CD8-positive, alpha-beta memory T cell (primary cell): ENCODE results near the gene MYO19. TPM values are rescaled to one million over a fixed set of nuclear protein-coding genes. Genes with fewer than 3 reads are reported as not detected.
A peak's percentile ranks its signal among the peaks of the same experiment; 100 is the strongest.

ENCODE experiments used
- CTCF ChIA-PET: fragments of 350-600 bp; sonication (Branson Sonifier 250); formaldehyde crosslinking; loops from one replicate; lab custom pipeline; 2021; ENCODE audit warnings: antibody characterized with exemption; lab: Charles Lee
- POLR2A ChIA-PET: fragments of 350-600 bp; sonication (Branson Sonifier 250); formaldehyde crosslinking; loops from one replicate; lab custom pipeline; 2021; ENCODE audit warnings: antibody characterized with exemption; lab: Charles Lee
- DNase-seq, 5 donors: peaks; one replicate each; pipeline versions ENCODE4 v3.0.0 to v3.0.0-alpha.2; 2020 to 2022; ENCODE audit warnings: mixed read lengths in 1 of 5
- H3K27ac ChIP-seq: one replicate; pipeline ENCODE4 v1.7.0; 2013; ENCODE audit warnings: low read depth, mild to moderate bottlenecking, low read length, moderate library complexity
- H3K27me3 ChIP-seq: 2 replicates; pipeline ENCODE4 v1.7.0; 2013; ENCODE audit warnings: low read length, mild to moderate bottlenecking; ENCODE audit not compliant: insufficient read depth, poor library complexity, severe bottlenecking
- H3K36me3 ChIP-seq: 2 replicates; pipeline ENCODE4 v1.7.0; 2013; ENCODE audit warnings: mild to moderate bottlenecking, low read length, moderate library complexity; ENCODE audit not compliant: insufficient read depth
- H3K4me1 ChIP-seq: 2 replicates; pipeline ENCODE4 v1.7.0; 2013; ENCODE audit warnings: mild to moderate bottlenecking, low read length, moderate library complexity; ENCODE audit not compliant: insufficient read depth
- H3K4me3 ChIP-seq: 2 replicates; pipeline ENCODE4 v1.7.0; 2013; ENCODE audit warnings: mild to moderate bottlenecking, low read length
- H3K9me3 ChIP-seq: 2 replicates; pipeline ENCODE4 v1.7.0; 2013; ENCODE audit warnings: mild to moderate bottlenecking, low read length
- H3K27ac Mint-ChIP-seq, 8 donors: one replicate each; pipeline ENCODE4 v1.8.0; 2020 to 2021; ENCODE audit warnings: mixed read lengths in 8 of 8, mild to moderate bottlenecking in 6 of 8, inconsistent platforms in 3 of 8, moderate library complexity in 3 of 8
- H3K27me3 Mint-ChIP-seq, 2 donors: one replicate each; pipeline ENCODE4 v1.8.0; 2020 to 2021; ENCODE audit warnings: mixed read lengths in 2 of 2, mild to moderate bottlenecking in 1 of 2, moderate library complexity in 1 of 2
- H3K36me3 Mint-ChIP-seq, 3 donors: one replicate each; pipeline ENCODE4 v1.8.0; 2020 to 2021; ENCODE audit warnings: mixed read lengths in 3 of 3, inconsistent platforms in 1 of 3, mild to moderate bottlenecking in 1 of 3
- H3K4me1 Mint-ChIP-seq, 3 donors: one replicate each; pipeline ENCODE4 v1.8.0; 2020 to 2021; ENCODE audit warnings: mixed read lengths in 3 of 3, inconsistent platforms in 1 of 3, mild to moderate bottlenecking in 1 of 3
- H3K4me3 Mint-ChIP-seq, 7 donors: one replicate each; pipeline ENCODE4 v1.8.0; 2020 to 2021; ENCODE audit warnings: mixed read lengths in 7 of 7, mild to moderate bottlenecking in 6 of 7, moderate library complexity in 4 of 7, inconsistent platforms in 2 of 7
- H3K9me3 Mint-ChIP-seq, 5 donors: one replicate each; pipeline ENCODE4 v1.8.0; 2020 to 2022; ENCODE audit warnings: mixed read lengths in 5 of 5, mild to moderate bottlenecking in 3 of 5, moderate library complexity in 2 of 5, inconsistent platforms in 1 of 5
- polyA plus RNA-seq: library from polyadenylated mRNA; unstranded; fragments of 300-500 nt; fragmentation: Illumina TruSeq; gene quantifications from one replicate; pipeline ENCODE4 v1.2.3, GENCODE V29; 2021
- total RNA-seq, 2 experiments: library from RNA; stranded (reverse); gene quantifications; one replicate each; pipeline ENCODE4 v1.2.3, GENCODE V29; 2021

MYO19 gene
- total and polyA plus RNA-seq, 3 experiments from 2014 or later: 5.0 to 138 (median 133) TPM

DNA sequence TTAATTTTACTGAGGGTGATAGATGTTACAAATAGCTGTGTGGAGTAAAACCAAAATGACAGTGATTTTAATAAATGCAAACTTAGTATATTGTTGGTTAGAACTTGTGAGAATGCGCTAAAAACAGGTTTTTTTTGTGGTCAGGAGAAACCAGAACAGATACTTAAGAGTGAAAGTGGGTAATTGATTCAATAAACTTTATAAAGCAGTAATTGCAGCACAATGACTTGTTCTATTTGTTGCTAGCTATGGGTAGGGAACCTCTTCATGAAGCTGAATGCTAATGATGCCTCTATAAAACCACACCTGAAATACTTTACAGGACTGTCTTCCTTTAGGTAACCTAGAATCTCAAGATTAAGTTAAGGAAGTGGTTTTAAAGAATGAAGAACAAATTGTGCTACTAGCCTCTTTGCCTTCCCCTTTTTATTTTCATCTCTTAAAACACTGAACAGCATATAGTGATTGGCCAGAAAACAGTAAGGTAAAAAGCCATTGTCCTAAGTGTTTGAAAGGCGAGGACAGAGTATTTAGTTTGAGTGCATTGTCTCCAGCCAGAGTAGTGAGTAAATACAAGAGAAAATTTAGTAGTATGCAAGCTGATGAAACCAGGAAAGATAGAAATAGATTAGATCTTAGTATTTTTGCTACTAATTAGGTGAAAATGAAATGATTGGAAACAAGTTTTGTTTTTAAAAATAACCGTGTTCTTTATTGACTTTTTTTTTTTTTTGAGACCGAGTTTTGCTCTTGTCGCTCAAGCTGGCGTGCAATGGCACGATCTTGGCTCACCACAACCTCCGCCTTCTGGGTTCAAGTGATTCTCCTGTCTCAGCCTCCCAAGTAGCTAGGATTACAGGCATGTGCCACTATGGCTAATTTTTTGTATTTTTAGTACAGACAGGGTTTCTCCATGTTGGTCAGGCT lies 16.1 kb upstream of the MYO19 start:
- Mint-ChIP-seq H3K4me3 (peak overlapping the region; percentile 41 to 78 (median 61)), H3K27ac (peak overlapping the region in 7 of 8 donors; percentile 13 to 99 (median 79)), H3K9me3 (no peaks in the 10 kb centered on the region), H3K27me3 (peaks cover 0 to 2% of the 10 kb centered on the region in 2 donors), H3K36me3 (peaks cover 0 to 44% (median 5%) of the 10 kb centered on the region in 3 donors), H3K4me1 (peaks cover 59 to 87% (median 80%) of the 10 kb centered on the region in 3 donors)
- H3K27me3 ChIP-seq: no peaks in the 10 kb centered on the region
- no peak overlapping the region for H3K4me3 ChIP-seq
- POLR2A ChIA-PET: interaction anchor here (0.6 to 0.7 kb wide), 2 partner anchors 15 to 1038 kb away, joined by 3 read pairs; no protein-coding TSS in a partner anchor
- peak in 2 of 5 donors; percentile 36 to 59 for DNase-seq
- CTCF ChIA-PET: interaction anchor here (0.8 to 2.2 kb wide), 2 partner anchors 52 to 1564 kb away, joined by 3 to 5 read pairs; no protein-coding TSS in a partner anchor
- peaks cover 8% of the 10 kb centered on the region for H3K36me3 ChIP-seq
- H3K9me3 ChIP-seq: no peaks in the 10 kb centered on the region
- H3K27ac ChIP-seq: no peak overlapping the region
- peaks cover 82% of the 10 kb centered on the region for H3K4me1 ChIP-seq

DNA sequence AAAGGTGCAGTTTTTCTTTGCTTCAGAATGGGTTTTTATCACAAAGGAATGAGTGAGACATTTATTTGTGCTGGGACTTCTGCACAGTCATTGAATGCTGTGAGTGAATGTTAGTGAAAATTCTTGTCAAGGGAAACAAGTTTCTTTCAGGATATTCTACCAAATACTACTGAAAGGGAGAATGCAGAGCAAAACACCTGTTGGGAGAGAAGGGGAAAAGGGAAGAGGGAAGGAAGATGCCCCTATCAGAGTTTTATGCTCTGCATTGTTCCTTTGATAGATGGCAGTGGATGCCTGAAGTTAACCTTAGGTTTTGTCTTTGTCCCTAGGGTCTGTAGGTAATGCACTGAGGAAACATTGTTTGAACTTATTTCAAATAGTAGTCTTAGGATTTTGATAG lies 13.1 kb upstream of the MYO19 start:
- no peak overlapping the region for H3K4me3 ChIP-seq
- Mint-ChIP-seq H3K27me3 (peaks cover 0 to 4% of the 10 kb centered on the region in 2 donors), H3K36me3 (peaks cover 0 to 41% (median 0%) of the 10 kb centered on the region in 3 donors), H3K9me3 (no peaks in the 10 kb centered on the region), H3K4me1 (peaks cover 49 to 71% (median 69%) of the 10 kb centered on the region in 3 donors), H3K4me3 (peak overlapping the region; percentile 33 to 85 (median 56)), H3K27ac (peak overlapping the region; percentile 24 to 99 (median 86))
- no peaks in the 10 kb centered on the region for H3K36me3 ChIP-seq
- no peak for DNase-seq
- no peaks in the 10 kb centered on the region for H3K27me3 ChIP-seq
- POLR2A ChIA-PET: no interaction called here
- CTCF ChIA-PET: no interaction called here
- no peaks in the 10 kb centered on the region for H3K9me3 ChIP-seq
- H3K27ac ChIP-seq: no peak overlapping the region
- H3K4me1 ChIP-seq: peaks cover 64% of the 10 kb centered on the region

GRCh38 chr17:36546418-36547093 lies 11.9 kb upstream of the MYO19 start:
- H3K4me3 ChIP-seq: peak overlapping the region; percentile 93
- Mint-ChIP-seq H3K27me3 (peaks cover 0 to 4% of the 10 kb centered on the region in 2 donors), H3K27ac (peak overlapping the region; percentile 89 to 99 (median 96)), H3K4me1 (peaks cover 42 to 63% (median 58%) of the 10 kb centered on the region in 3 donors), H3K4me3 (peak overlapping the region; percentile 89 to 97 (median 92)), H3K36me3 (peaks cover 0 to 38% (median 0%) of the 10 kb centered on the region in 3 donors), H3K9me3 (no peaks in the 10 kb centered on the region)
- ChIA-PET CTCF (interaction anchor here (1.6 to 3.6 kb wide), 3 partner anchors 12 to 56 kb away, joined by 9 to 24 read pairs (median 11); partner anchors contain the start of genes MRM1, MYO19 and PIGW), POLR2A (interaction anchor here (0.6 to 3.8 kb wide), 3 partner anchors 11 to 1047 kb away, joined by 4 to 56 read pairs (median 5); partner anchors contain the start of genes MYO19 and PIGW)
- H3K9me3 ChIP-seq: no peaks in the 10 kb centered on the region
- H3K27me3 ChIP-seq: no peaks in the 10 kb centered on the region
- peaks cover 53% of the 10 kb centered on the region for H3K4me1 ChIP-seq
- no peaks in the 10 kb centered on the region for H3K36me3 ChIP-seq
- peak overlapping the region; percentile 78 for H3K27ac ChIP-seq
- DNase-seq: no peak

DNA sequence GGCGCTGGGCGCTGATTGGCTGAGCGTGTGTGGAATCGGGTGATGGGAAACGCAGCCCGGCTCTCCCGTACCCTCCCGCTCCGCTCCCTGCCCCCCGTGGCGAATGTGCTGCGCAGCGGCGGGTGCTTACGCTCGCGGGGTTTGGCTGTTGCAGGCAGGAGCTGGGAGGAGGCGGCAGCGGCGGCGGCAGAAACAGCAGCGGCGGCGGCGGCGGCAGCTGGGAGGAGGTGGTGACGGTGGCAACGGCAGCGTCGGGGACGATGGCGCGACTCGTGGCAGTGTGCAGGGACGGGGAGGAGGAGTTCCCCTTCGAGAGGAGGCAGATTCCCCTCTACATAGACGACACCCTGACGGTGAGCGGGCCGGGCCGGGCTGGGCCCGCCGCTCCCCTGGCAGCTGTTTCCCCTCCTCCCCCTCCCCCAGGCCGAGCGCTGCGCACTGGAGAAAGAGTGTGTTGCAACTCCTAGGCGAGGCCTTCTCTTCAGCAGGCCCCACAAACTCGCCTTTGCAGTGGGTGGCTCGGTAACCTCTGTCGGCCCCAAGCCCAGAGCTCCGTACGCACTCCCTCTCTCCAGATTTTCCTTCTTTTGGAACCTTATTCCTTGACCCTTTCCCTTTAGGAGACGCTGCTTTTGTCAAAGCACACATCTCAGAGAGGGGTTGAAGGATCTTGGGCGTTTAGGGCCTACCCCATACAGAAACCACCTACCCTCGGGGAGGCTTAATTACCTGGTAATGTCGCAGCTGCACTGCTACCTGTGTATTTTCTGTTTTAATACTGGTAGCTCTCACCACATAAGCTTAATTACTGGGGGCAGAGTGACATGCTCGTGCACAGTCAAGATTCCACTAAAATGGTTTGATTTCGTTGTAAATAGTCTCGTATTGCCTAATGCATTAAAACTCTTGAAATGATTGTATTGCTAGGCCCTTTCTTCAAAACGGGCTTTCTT lies 11.1 kb upstream of the MYO19 start:
- H3K4me1 ChIP-seq: peaks cover 45% of the 10 kb centered on the region
- peak overlapping the region; percentile 78 for H3K27ac ChIP-seq
- CTCF ChIA-PET: interaction anchor here (1.0 to 3.6 kb wide), 4 partner anchors 9 to 57 kb away, joined by 3 to 24 read pairs (median 10); partner anchors contain the start of genes MRM1, MYO19 and PIGW
- peak; percentile 96 to 99 (median 97) for DNase-seq
- Mint-ChIP-seq H3K36me3 (peaks cover 0 to 36% (median 0%) of the 10 kb centered on the region in 3 donors), H3K27ac (peak overlapping the region; percentile 89 to 99 (median 96)), H3K9me3 (no peaks in the 10 kb centered on the region), H3K4me1 (peaks cover 39 to 58% (median 53%) of the 10 kb centered on the region in 3 donors), H3K27me3 (peaks cover 0 to 4% of the 10 kb centered on the region in 2 donors), H3K4me3 (peak overlapping the region; percentile 89 to 97 (median 92))
- POLR2A ChIA-PET: interaction anchor here (0.5 to 3.8 kb wide), 11 partner anchors 9 to 1585 kb away, joined by 3 to 56 read pairs (median 4); partner anchors contain the start of genes CCT6B, MRM1, MYO19 and PIGW
- peak overlapping the region; percentile 93 for H3K4me3 ChIP-seq
- no peaks in the 10 kb centered on the region for H3K27me3 ChIP-seq
- H3K36me3 ChIP-seq: no peaks in the 10 kb centered on the region
- no peaks in the 10 kb centered on the region for H3K9me3 ChIP-seq

- no peaks in the 10 kb centered on the region for H3K9me3 ChIP-seq
- ChIA-PET CTCF (interaction anchor here (1.0 to 3.6 kb wide), 4 partner anchors 8 to 57 kb away, joined by 3 to 24 read pairs (median 10); partner anchors contain the start of genes MRM1, MYO19 and PIGW), POLR2A (interaction anchor here (0.5 to 3.8 kb wide), 9 partner anchors 9 to 1584 kb away, joined by 3 to 56 read pairs (median 4); partner anchors contain the start of genes CCT6B, MRM1, MYO19 and PIGW)
- Mint-ChIP-seq H3K4me1 (peaks cover 34 to 52% (median 46%) of the 10 kb centered on the region in 3 donors), H3K27ac (peak overlapping the region; percentile 94 to 99 (median 99)), H3K4me3 (peak overlapping the region; percentile 89 to 97 (median 92)), H3K27me3 (peaks cover 0 to 2% of the 10 kb centered on the region in 2 donors), H3K36me3 (peaks cover 0 to 31% (median 2%) of the 10 kb centered on the region in 3 donors), H3K9me3 (no peaks in the 10 kb centered on the region)
- peak overlapping the region; percentile 97 for H3K27ac ChIP-seq
- H3K4me3 ChIP-seq: peak overlapping the region; percentile 88
- no peaks in the 10 kb centered on the region for H3K36me3 ChIP-seq
- H3K27me3 ChIP-seq: no peaks in the 10 kb centered on the region
- DNase-seq: no peak
- H3K4me1 ChIP-seq: peaks cover 38% of the 10 kb centered on the region
Measured at GRCh38 chr17:36545077-36545464, 10.4 kb upstream of the MYO19 start.

GRCh38 chr17:36544307-36545076 lies 9.8 kb upstream of the MYO19 start, which contains the start of gene GGNBP2:
Gene GGNBP2 (plus strand): TSS chr17:36544919. CDS start chr17:36545725, 806 bp downstream.
- no peaks in the 10 kb centered on the region for H3K9me3 ChIP-seq
- H3K36me3 ChIP-seq: no peaks in the 10 kb centered on the region
- H3K27ac ChIP-seq: peak within 1 kb of the TSS; percentile 97
- no peaks in the 10 kb centered on the region for H3K27me3 ChIP-seq
- Mint-ChIP-seq H3K4me3 (peak within 1 kb of the TSS; percentile 89 to 97 (median 92)), H3K27ac (peak within 1 kb of the TSS; percentile 94 to 99 (median 99)), H3K27me3 (peaks cover 0 to 2% of the 10 kb centered on the region in 2 donors), H3K4me1 (peaks cover 31 to 51% (median 40%) of the 10 kb centered on the region in 3 donors), H3K9me3 (no peaks in the 10 kb centered on the region), H3K36me3 (peaks cover 0 to 30% (median 6%) of the 10 kb centered on the region in 3 donors)
- peaks cover 33% of the 10 kb centered on the region for H3K4me1 ChIP-seq
- peak within 1 kb of the TSS; percentile 93 for H3K4me3 ChIP-seq
- DNase-seq: peak; percentile 89 to 96 (median 91)
- POLR2A ChIA-PET: interaction anchor here (0.5 to 3.8 kb wide), 5 partner anchors 9 to 57 kb away, joined by 4 to 56 read pairs (median 4); partner anchors contain the start of genes MRM1, MYO19 and PIGW
- CTCF ChIA-PET: interaction anchor here (1.0 to 3.6 kb wide), 2 partner anchors 8 to 10 kb away, joined by 3 to 24 read pairs; partner anchors contain the start of genes MYO19 and PIGW
